HCT116 (cell line): ENCODE measurements around the gene HYI. TPM values are rescaled to one million over a fixed set of nuclear protein-coding genes. Genes with fewer than 3 reads are reported as not detected.

ENCODE experiments used
- ATAC-seq: fragments of 200-7000 bp; cut with Tn5 transposase; 2 replicates; pipeline ENCODE4 v1.9.1; 2020; ENCODE audit warnings: mild to moderate bottlenecking, moderate library complexity
- BruUV-seq: library from RNA; stranded (reverse); fragments of 400-500 nt; replicated peaks from 2 replicates; lab custom pipeline; 2021; lab: Mats Ljungman, UMichigan
- CTCF ChIA-PET: fragments of 300-600 bp; sonication (Branson Sonifier 250); formaldehyde crosslinking; loops from one replicate; lab custom pipeline; 2021; ENCODE audit warnings: antibody characterized with exemption; lab: Charles Lee
- POLR2A ChIA-PET: fragments of 300-600, 350-600 bp; sonication (Branson Sonifier 250); formaldehyde crosslinking; loops from one replicate; lab custom pipeline; 2021; ENCODE audit warnings: antibody characterized with exemption; lab: Charles Lee
- RAD21 ChIA-PET, 2 experiments: fragments of 300-600 bp; sonication (Branson Sonifier 250); formaldehyde crosslinking; loops; one replicate each; lab custom pipeline; 2023; ENCODE audit warnings: low total read pairs in 2 of 2; ENCODE audit not compliant: uncharacterized antibody in 2 of 2, unreplicated experiment in 2 of 2, low non-redundant PET in 1 of 2; lab: Charles Lee
- DNase-seq: peaks from one replicate; pipeline ENCODE4 v3.0.0-alpha.2; 2010; ENCODE audit warnings: low read depth, low spot score
- H2AFZ ChIP-seq: fragments of 200-600 bp; shearing (Covaris generic), sonication (generic); 2 replicates; pipeline ENCODE4 v1.6.1; 2017; ENCODE audit warnings: low read depth, mixed run types, mixed read lengths, antibody characterized with exemption, low read length; ENCODE audit not compliant: poor library complexity, severe bottlenecking
- H3K27ac ChIP-seq: 2 replicates; pipeline ENCODE4 v1.5.1; 2012; ENCODE audit warnings: low read depth, low read length
- H3K27me3 ChIP-seq: fragments of 200-600 bp; sonication (generic); 2 replicates; pipeline ENCODE4 v1.6.1; 2016; ENCODE audit warnings: mixed run types, low read length, mixed read lengths; ENCODE audit not compliant: insufficient read depth
- H3K36me3 ChIP-seq, 2 experiments: fragments of 200-500 bp in 1 of 2; fragments of 200-600 bp in 1 of 2; sonication (Bioruptor generic) in 1 of 2; sonication (generic) in 1 of 2; 2 replicates each; pipeline versions ENCODE4 v1.5.1 to v1.6.1; 2014 to 2016; ENCODE audit warnings: low read length in 2 of 2, inconsistent platforms in 1 of 2, mixed read lengths in 1 of 2, mixed run types in 1 of 2; ENCODE audit not compliant: insufficient read depth in 2 of 2, control insufficient read depth in 1 of 2
- H3K4me1 ChIP-seq, 2 experiments: fragments of 200-600 bp in 1 of 2; sonication (generic) in 1 of 2; 2 replicates each; pipeline versions ENCODE4 v1.5.1 to v1.6.1; 2012 to 2017; ENCODE audit warnings: low read length in 2 of 2, inconsistent platforms in 1 of 2, mild to moderate bottlenecking in 1 of 2, mixed read lengths in 1 of 2, mixed run types in 1 of 2, moderate library complexity in 1 of 2; ENCODE audit not compliant: insufficient read depth in 2 of 2, control insufficient read depth in 1 of 2
- H3K4me2 ChIP-seq: fragments of 200-600 bp; sonication (generic); 2 replicates; pipeline ENCODE4 v1.6.1; 2017; ENCODE audit warnings: mixed run types, low read length, mixed read lengths
- H3K4me3 ChIP-seq, 2 experiments: fragments of 200-600 bp in 1 of 2; sonication (generic) in 1 of 2; replicated peaks in 1 of 2; 2 replicates each; pipeline ENCODE4 v1.5.1; 2011 to 2016; ENCODE audit warnings: low read length in 2 of 2, control low read depth in 1 of 2, low read depth in 1 of 2, mild to moderate bottlenecking in 1 of 2, mixed read lengths in 1 of 2, mixed run types in 1 of 2
- H3K79me2 ChIP-seq: fragments of 200-600 bp; sonication (generic); 2 replicates; pipeline ENCODE4 v1.6.1; 2017; ENCODE audit warnings: mild to moderate bottlenecking, mixed run types, low read length, moderate library complexity, mixed read lengths; ENCODE audit not compliant: insufficient read depth
- H3K9ac ChIP-seq: fragments of 200-600 bp; sonication (generic); 2 replicates; pipeline ENCODE4 v1.6.1; 2016; ENCODE audit warnings: low read length, mixed read lengths
- H3K9me2 ChIP-seq: fragments of 200-600 bp; sonication (generic), shearing (Covaris generic); 2 replicates; pipeline ENCODE4 v1.6.1; 2017; ENCODE audit warnings: mixed run types, mild to moderate bottlenecking, moderate library complexity; ENCODE audit not compliant: insufficient read depth
- H3K9me3 ChIP-seq, 2 experiments: fragments of 200-500 bp in 1 of 2; fragments of 200-600 bp in 1 of 2; sonication (Bioruptor generic) in 1 of 2; sonication (generic) in 1 of 2; 2 replicates each; pipeline ENCODE4 v1.6.1; 2014 to 2017; ENCODE audit warnings: low read length in 2 of 2, mixed read lengths in 2 of 2, inconsistent platforms in 1 of 2, low read depth in 1 of 2, mild to moderate bottlenecking in 1 of 2, mixed run types in 1 of 2, moderate library complexity in 1 of 2; ENCODE audit not compliant: control insufficient read depth in 1 of 2, insufficient read depth in 1 of 2
- H4K20me1 ChIP-seq: fragments of 200-600 bp; sonication (generic), shearing (Covaris generic); 2 replicates; pipeline ENCODE4 v1.6.1; 2017; ENCODE audit warnings: mixed run types, mild to moderate bottlenecking, moderate library complexity; ENCODE audit not compliant: insufficient read depth
- ELF1 ChIP-seq: IDR thresholded peaks from 2 replicates; pipeline ENCODE4 v1.6.1; 2012; ENCODE audit warnings: low read depth, borderline replicate concordance
- EZH2phosphoT487 ChIP-seq: fragments of 200-600 bp; IDR thresholded peaks from 2 replicates; pipeline ENCODE4 v1.6.1; 2018; ENCODE audit warnings: antibody characterized with exemption, borderline replicate concordance
- JUND ChIP-seq: IDR thresholded peaks from 2 replicates; pipeline ENCODE4 v1.6.1; 2012
- MAX ChIP-seq: IDR thresholded peaks from 2 replicates; pipeline ENCODE4 v1.6.1; 2012
- POLR2A ChIP-seq: IDR thresholded peaks from 2 replicates; pipeline ENCODE4 v1.7.0; 2011; ENCODE audit warnings: borderline replicate concordance; ENCODE audit not compliant: insufficient read depth, insufficient read length; ENCODE audit errors: extremely low read depth
- SRF ChIP-seq: IDR thresholded peaks from 2 replicates; pipeline ENCODE4 v1.6.1; 2012; ENCODE audit warnings: low read depth
- TCF7L2 ChIP-seq: IDR thresholded peaks from 2 replicates; pipeline ENCODE4 v1.7.0; 2011; ENCODE audit warnings: borderline replicate concordance, inconsistent platforms; ENCODE audit not compliant: insufficient read depth, insufficient read length; ENCODE audit errors: extremely low read depth
- YY1 ChIP-seq: IDR thresholded peaks from 2 replicates; pipeline ENCODE4 v1.6.1; 2011; ENCODE audit warnings: low read length, low read depth, moderate library complexity, mild to moderate bottlenecking; ENCODE audit not compliant: insufficient replicate concordance; ENCODE audit errors: extremely low read depth
- ZNF274 ChIP-seq: fragments of 200-500 bp; sonication (Bioruptor generic); IDR thresholded peaks from 2 replicates; pipeline ENCODE4 v1.6.1; 2014; ENCODE audit warnings: mild to moderate bottlenecking, low read depth, low read length, inconsistent platforms
- intact Hi-C: fragments of 100-400 bp; cut with micrococcal nuclease; formaldehyde crosslinking; loops from 2 replicates; pipeline ENCODE4 v1.10.0; 2022
- total RNA-seq: library from RNA; stranded (reverse); gene quantifications from one replicate; pipeline ENCODE4 v1.2.1, GENCODE V29; 2021; ENCODE audit not compliant: unreplicated experiment
- TF ChIP-seq, protein P1 (sequence below): IDR thresholded peaks from 2 replicates; pipeline ENCODE4 v1.6.1; 2012

HYI gene
- total RNA-seq, 1 experiment from 2014 or later: 13.9 TPM

GRCh38 chr1:43466403-43466802 lies 12.7 kb upstream of the HYI start:
- Histone ChIP-seq H2AFZ (no peak overlapping the region), H3K9ac (no peak overlapping the region), H3K4me2 (no peak overlapping the region), H3K4me3 (no peak overlapping the region), H3K27ac (no peak overlapping the region), H3K27me3 (no peaks in the 10 kb centered on the region), H4K20me1 (no peaks in the 10 kb centered on the region), H3K79me2 (no peaks in the 10 kb centered on the region), H3K9me3 (no peaks in the 10 kb centered on the region), H3K9me2 (no peaks in the 10 kb centered on the region), H3K36me3 (no peaks in the 10 kb centered on the region), H3K4me1 (peaks cover 0 to 12% of the 10 kb centered on the region in 2 experiments; a peak in 1 of 4 replicates)
- no peak for ATAC-seq
- ChIA-PET POLR2A (interaction anchor here (0.7 to 1.0 kb wide), 2 partner anchors 11 to 184 kb away, joined by 3 to 4 read pairs; partner anchors contain the start of gene KDM4A), CTCF (no interaction called here), RAD21 (no interaction called here)
- BruUV-seq: no TSS peak
- no peak for DNase-seq
- TF ChIP-seq SRF (no peak), EZH2phosphoT487 (no peak), TCF7L2 (no peak), MAX (no peak), YY1 (no peak), POLR2A (no peak), ELF1 (no peak), JUND (no peak)
- TF ChIP-seq, protein P1, sequence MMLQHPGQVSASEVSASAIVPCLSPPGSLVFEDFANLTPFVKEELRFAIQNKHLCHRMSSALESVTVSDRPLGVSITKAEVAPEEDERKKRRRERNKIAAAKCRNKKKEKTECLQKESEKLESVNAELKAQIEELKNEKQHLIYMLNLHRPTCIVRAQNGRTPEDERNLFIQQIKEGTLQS: no peak
- intact Hi-C loops: no loop called here

GRCh38 chr1:43465505-43466067 lies 11.9 kb upstream of the HYI start:
- Histone ChIP-seq H4K20me1 (no peaks in the 10 kb centered on the region), H3K4me2 (no peak overlapping the region), H3K27ac (no peak overlapping the region), H3K9me3 (no peaks in the 10 kb centered on the region), H3K36me3 (no peaks in the 10 kb centered on the region), H3K9ac (no peak overlapping the region), H3K27me3 (no peaks in the 10 kb centered on the region), H3K4me1 (peaks cover 0 to 5% of the 10 kb centered on the region in 2 experiments; a peak in 1 of 4 replicates), H3K9me2 (no peaks in the 10 kb centered on the region), H2AFZ (no peak overlapping the region), H3K79me2 (no peaks in the 10 kb centered on the region), H3K4me3 (no peak overlapping the region)
- no peak for ATAC-seq
- ChIA-PET POLR2A (no interaction called here), RAD21 (no interaction called here), CTCF (no interaction called here)
- DNase-seq: no peak
- BruUV-seq: no TSS peak
- TF ChIP-seq ZNF274: no peak
- intact Hi-C loops: no loop called here
